HG03378 (cell line): ENCODE data around the gene CEP131.

Experiments used
- ATAC-seq: cut with Tn5 transposase; IDR thresholded peaks from one replicate; pipeline ENCODE4 v1.9.1; 2021; ENCODE audit warnings: mild to moderate bottlenecking, moderate library complexity; ENCODE audit not compliant: unreplicated experiment

CEP131 gene

DNA sequence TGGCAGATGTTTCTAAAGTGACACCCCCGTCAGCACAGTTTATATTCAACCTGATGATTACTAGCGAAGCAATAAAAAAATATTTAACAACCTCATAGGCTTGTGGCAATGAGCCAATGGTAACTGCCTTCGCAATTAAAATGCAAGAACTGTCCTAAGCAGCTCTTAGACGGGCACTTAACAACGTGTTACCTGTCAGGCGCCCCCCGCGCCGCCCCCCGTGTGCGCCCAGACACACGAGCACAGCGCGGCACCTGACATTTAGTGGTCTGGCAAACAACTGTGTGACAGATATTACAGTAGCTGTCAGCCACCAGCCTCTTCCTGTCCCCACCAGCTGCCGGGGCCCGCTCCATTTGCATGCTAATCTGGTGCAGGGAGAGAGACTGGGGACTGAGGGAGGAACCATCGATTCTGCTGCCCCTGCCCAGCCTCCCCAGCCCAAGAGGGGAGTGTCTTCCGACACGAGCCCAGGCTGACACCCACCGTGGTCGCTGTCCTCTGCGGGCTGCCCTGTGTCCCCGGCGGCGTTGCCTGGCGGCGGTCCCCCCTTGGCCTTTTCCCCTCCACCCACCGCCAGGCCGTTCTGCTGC lies 29.0 kb upstream of the CEP131 start:
- ATAC-seq: no peak

DNA sequence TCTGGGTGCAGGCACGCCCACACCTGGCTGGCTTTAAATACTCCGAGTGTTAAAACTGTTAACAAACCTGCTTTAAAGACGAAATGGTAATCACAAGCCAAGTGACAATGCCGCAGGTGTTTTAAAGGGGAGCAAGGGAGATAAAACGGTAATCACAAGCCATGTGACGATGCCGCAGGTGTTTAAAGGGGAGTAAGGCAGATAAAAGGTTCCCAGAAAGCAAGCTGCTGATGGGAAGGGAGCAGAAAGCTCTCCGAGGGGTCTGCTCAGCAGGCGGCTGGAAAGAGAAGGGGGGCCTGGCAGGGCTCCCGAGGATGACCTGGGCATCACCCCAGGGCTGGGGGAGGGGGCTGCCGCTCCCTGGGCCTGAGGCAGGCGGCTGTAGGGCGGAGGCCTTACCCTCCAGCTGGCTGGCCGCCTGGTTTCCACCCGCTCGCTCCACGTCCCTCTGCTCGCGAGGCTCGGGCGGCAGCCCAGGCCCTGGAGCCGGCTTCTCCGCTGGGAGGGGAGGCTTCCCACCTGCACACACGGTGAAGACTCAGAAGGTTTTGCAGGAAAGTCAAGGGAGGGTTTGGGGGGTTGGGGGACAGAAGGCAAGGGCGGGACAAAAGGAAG lies 28.4 kb upstream of the CEP131 start:
- ATAC-seq: no peak

DNA sequence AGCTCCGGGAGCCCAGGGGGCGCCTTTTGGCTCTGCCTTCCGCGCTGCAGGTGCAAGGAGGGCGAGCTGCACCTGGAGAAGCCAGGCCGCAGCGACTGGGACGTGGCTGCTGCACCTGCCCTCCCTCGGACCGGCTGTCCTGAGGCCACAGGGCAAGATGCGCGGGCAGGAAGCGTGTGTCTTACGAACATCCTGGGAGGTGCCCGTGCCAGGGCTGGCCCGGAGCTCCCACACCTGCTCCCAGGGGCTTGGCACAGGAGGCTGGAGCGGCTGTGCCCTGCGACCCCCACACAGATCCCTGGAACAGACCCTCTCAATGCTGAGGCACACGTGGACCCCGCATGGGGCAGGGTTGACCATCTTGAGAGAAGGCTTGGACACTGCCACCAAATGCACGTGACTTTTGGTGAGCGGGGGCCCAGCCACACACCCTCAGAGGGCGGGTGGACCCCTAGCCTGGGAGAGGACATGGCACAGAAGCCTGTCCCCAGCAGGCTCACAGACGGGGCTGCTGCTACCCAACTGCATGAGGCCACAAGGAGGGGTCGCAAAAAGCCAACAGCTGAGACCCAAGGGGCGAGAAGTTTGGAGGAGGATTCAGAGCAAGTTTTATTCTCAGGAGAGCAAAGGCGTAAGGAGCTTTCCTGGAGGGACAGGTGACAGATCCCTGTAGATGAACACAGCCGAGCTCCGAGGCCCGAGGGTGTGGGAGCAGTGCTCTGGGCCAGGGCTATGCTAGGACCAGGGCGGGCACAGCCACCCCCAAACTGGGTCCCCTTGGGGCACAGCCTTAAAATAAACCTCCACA lies 27.7 kb upstream of the CEP131 start:
- ATAC-seq: no peak

DNA sequence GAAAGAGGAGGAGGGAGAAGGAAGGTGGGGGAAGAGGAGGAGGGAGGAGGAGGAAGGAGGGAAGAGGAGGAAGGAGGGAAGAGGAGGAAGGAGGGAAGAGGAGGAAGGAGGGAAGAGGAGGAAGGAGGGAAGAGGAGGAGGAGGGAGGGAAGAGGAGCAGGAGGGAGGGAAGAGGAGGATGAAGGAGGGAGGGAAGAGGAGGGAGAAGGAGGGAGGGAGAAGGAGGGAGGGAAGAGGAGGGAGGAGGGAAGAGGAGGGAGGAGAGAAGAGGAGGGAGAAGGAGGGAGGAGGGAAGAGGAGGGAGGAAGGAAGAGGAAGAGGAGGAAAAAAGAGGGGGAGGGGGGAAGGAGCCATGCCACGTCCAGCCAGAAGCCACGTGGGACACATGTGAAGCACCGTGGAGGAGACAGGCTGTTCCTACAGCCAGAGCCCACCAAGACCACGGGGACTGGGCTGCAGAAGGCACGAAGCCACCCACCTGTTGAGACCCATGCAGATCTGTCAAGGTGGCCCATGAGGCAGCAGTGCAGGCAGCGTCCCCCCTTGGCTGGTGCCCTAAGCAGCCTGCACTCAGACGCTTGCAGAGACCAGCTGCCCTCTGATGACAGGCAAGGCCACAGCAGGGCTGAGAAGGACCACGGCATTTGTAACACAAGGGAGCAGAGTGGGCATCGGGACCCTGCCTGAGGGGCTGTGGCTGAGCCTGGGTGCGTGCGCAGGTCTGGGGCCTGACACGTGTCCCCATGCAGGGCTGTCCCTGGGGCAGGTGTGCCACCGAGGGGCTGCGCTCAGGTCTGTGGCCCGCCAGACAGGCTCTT lies 26.7 kb upstream of the CEP131 start:
- no peak for ATAC-seq

- ATAC-seq: no peak
Measured at GRCh38 chr17:81248649-81249048, 25.9 kb upstream of the CEP131 start.

- ATAC-seq: no peak
Measured at GRCh38 chr17:81247339-81247990, 24.7 kb upstream of the CEP131 start.

DNA sequence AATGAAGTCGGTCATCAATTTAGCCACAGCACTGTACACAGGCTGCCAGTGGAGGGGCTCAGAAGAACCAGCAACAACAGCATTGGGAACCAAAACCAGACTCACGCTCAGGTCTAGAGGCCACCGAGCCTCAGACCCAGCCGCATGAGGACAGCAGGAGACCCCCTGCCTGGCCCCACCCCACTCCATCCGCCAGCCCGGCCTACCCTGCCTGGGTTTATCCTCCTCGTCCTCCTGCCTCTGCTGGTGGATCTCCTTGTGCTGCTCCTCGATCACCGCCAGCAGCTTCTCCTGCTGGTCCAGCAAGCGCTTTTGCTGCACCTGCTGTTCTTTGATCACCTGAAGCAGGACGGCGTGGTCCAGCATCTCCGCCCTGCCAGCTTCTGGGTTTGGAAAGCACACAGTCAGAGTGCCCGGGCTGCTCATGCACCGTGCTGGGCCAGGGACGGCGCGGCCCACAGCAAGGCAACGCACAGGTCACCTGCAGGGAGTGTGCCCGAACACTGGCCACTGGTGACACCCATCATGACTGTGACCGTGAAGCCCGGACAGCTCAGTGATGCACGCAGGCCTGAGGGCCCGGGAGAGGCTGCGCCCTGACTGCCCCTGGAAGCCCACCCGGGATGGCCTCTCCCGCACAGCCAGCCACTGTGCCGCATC lies 24.0 kb upstream of the CEP131 start:
- ATAC-seq: no peak

DNA sequence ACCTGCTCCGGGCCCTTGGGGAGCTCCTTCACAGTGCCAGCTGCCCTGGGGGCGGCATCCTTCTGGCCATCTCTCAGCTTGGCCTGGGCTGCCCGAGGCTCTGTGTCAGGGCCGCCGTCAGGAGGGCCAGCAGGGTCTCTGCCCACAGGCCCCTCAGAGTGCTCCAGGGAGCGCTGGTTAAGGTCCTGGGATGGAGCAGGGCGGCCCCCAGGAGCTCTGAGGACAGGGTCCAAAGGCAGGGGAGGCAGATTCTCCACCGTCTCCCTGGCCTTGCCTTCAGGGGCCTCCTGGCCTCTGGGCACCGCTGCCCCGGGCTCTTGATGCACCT lies 23.5 kb upstream of the CEP131 start:
- no peak for ATAC-seq

DNA sequence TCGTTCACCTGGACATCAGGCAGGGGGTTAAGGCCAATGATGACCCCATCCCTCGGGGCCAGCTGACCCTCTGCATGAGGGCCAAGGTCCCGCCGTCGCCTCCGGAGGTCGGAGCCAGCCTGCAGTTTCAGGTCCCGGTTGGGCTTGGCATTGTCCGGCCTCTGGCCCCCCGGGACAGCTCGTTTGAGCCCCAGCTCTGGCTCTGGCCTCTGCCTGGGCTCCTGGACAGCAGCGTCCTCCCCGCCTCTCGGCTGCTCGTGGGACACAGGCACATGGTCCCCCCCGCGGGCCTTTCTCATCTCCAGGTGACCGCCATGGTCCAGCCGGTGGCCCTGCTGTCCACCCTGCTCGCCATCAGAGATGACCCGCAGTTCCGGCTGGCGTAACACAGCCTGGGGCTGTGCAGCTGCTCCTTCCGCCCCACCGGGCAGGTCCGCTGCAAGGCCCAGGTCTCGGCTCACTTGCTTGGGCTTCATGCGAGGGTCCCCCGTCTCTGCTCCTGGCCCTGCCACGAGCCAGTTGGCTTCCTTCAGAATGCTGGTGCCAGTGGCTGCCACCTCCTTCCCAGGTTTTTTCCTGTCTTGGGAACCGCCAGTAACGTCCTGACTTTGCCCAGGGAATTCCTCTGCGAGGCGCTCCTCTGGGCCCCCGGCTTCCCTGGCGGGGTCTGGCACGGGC lies 23.0 kb upstream of the CEP131 start:
- no peak for ATAC-seq

- ATAC-seq: no peak
Measured at GRCh38 chr17:81245024-81245664, 22.4 kb upstream of the CEP131 start.

DNA sequence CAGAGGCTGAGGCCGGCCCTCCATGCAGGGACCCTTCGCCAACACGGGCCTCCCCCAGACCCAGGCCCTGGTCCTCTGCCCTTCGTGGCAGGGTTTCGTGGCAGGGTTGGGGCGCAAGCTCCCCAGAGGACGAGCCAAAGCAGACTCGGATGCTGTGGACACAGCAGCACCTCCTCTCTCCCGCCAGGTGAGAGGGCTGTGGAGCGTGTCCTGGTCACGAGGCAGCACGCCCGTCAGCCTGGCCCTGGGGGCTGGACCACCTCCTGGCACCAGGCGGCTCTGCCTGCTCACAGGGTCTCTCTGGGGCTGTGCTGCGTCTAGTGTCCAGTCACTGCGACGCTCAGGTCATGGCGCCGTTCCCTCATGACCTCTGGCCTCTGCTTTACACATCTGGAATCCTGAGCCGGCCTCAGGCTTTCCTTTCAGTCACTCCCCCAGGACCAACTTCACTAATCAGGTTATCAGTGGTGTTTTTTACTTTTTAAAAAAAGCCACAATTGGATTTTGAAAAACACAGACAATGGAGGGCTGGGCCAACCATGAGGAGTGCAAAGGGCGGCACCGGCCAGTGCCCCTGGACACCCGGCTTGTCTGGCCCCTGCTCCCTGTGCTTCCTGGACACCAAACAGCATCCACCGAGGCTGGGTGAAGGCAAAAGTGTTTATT lies 21.7 kb upstream of the CEP131 start:
- no peak for ATAC-seq

DNA sequence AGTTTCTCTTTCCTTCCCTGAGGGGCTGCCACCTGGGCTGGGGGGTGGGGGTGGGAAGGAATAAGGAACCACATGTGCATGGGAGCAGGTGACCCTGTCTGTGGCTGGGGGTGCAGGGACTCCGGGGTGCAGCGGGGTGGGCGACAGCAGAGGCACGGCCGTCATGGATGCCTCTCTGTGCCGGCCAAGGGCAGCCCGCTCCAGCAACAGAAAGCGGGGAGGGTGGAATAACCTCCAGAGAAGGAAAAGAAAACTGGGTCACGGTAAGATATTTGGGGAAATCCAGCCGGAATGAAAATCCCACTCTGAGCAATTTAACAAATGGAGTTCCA lies 20.5 kb upstream of the CEP131 start:
- ATAC-seq: no peak

- no peak for ATAC-seq
Measured at GRCh38 chr17:81242421-81243332, 19.9 kb upstream of the CEP131 start.

DNA sequence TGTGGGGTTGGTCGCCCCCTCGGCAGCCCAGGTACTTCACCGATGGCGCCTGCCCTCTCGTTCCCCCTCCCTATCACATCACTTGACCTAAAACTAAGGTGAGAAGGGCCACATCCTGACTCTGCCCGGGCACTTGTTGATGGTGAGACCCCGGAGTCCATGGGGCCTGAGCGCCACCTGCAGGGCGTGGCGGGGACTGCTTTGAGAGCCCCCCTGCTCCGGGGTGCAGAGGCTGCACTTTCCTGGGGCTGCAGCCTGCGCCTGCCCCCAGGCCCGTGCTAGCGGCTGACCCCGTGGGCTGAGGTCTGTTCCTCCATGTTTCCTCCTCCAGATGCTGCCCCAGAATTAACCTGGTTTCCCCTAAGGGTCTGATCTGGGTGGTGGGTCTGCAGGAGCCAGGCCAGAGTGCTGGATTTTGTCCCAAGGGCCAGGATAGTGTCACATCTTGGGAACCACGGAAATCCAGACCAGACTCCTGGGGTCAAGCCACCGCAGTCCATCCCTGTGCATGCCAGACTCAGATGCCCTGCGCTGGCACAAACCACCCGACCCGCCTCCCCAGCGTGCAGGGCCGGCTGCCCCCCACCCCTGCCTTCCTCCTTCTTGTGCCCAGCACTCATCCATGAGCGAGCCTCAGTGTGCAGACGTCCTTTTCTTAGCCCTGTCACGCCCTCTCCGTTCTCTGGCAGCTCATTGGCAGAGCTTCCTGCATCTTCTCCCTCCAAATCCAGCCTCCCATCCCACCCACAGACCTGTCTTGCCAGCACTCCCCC lies 19.1 kb upstream of the CEP131 start:
- ATAC-seq: no peak

GRCh38 chr17:81241203-81241602 lies 18.4 kb upstream of the CEP131 start:
- ATAC-seq: no peak

DNA sequence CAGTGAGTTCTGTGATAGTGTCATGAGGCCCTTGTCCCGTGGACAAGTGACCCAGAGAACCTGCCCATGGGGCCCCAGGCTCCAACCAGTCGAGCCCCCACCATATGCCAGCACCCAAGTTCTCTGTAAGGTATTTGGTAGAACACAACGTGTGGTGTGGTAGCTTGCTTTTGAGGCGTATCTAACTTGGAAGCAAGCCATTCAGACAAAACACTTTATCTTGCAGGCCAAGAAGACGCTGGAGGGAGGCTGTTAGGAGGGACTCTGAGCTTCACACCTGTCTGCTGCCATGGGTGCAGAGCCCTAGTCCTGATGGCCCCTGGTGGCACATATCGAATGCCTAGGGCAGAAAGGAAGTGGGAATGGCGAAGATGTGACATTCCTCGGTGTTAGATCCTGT lies 18.0 kb upstream of the CEP131 start:
- no peak for ATAC-seq
